Measurements from ENCODE around the gene SEMG1.

GRCh38 chr20:45157962-45158361 lies 48.9 kb upstream of the SEMG1 start:
- TF ChIP-seq CTCF (optimal IDR thresholded peaks at IDR 0.05 in 1 of 3, IDR thresholded peaks at IDR 0.05 in 1 of 3, conservative IDR thresholded peaks at IDR 0.05 in 1 of 3; ENCODE audit: extremely low read depth in 1 of 3, insufficient read depth in 2 of 3, low read length in 3 of 3) (no peak), EZH2 (IDR thresholded peaks at IDR 0.05; ENCODE audit: low read length) (no peak)
